Measurements from ENCODE around the gene THBD. TPM values are rescaled to one million over a fixed set of nuclear protein-coding genes. Genes with fewer than 3 reads are reported as not detected.

THBD gene
- total RNA-seq, 1 donor from 2014 or later = 77.6 TPM

GRCh38 chr20:23010096-23010495 lies 39.4 kb downstream of the THBD start:
- no peak for DNase-seq
- no peak for ATAC-seq
- no peak for TF ChIP-seq CTCF (IDR thresholded peaks at IDR 0.05)
- H3K27ac ChIP-seq = no peak overlapping the region
- H3K4me1 ChIP-seq = no peaks in the 10 kb centered on the region
- no peaks in the 10 kb centered on the region for H3K9me3 ChIP-seq
- H3K27me3 ChIP-seq (ENCODE audit: low read depth) = no peaks in the 10 kb centered on the region
- intact Hi-C loops (cut with DNase I) = no loop called here
- H3K4me3 ChIP-seq = no peak overlapping the region
- no peaks in the 10 kb centered on the region for H3K36me3 ChIP-seq

- ATAC-seq (peak; percentile 31 to 45), DNase-seq (no peak)
- H3K27ac ChIP-seq = no peak overlapping the region
- no peaks in the 10 kb centered on the region for H3K27me3 ChIP-seq (ENCODE audit: low read depth)
- no peak overlapping the region for H3K4me3 ChIP-seq
- intact Hi-C loops (cut with DNase I) = no loop called here
- no peaks in the 10 kb centered on the region for H3K9me3 ChIP-seq
- H3K36me3 ChIP-seq = no peaks in the 10 kb centered on the region
- TF ChIP-seq CTCF (IDR thresholded peaks at IDR 0.05) = no peak
- no peaks in the 10 kb centered on the region for H3K4me1 ChIP-seq
Measured at GRCh38 chr20:23009636-23010035, 39.8 kb downstream of the THBD start.

- H3K4me1 ChIP-seq = no peaks in the 10 kb centered on the region
- intact Hi-C loops (cut with DNase I) = no loop called here
- H3K36me3 ChIP-seq = no peaks in the 10 kb centered on the region
- no peak overlapping the region for H3K4me3 ChIP-seq
- no peaks in the 10 kb centered on the region for H3K9me3 ChIP-seq
- no peak for ATAC-seq
- H3K27me3 ChIP-seq (ENCODE audit: low read depth) = no peaks in the 10 kb centered on the region
- TF ChIP-seq CTCF (IDR thresholded peaks at IDR 0.05) = no peak
- H3K27ac ChIP-seq = no peak overlapping the region
- no peak for DNase-seq
Measured at GRCh38 chr20:23008667-23009066, 40.8 kb downstream of the THBD start.

GRCh38 chr20:23007886-23008655 lies 41.4 kb downstream of the THBD start:
- H3K27ac ChIP-seq = no peak overlapping the region
- H3K4me3 ChIP-seq = no peak overlapping the region
- intact Hi-C loops (cut with DNase I) = no loop called here
- H3K4me1 ChIP-seq = no peaks in the 10 kb centered on the region
- H3K27me3 ChIP-seq (ENCODE audit: low read depth) = no peaks in the 10 kb centered on the region
- TF ChIP-seq CTCF (IDR thresholded peaks at IDR 0.05) = no peak
- ATAC-seq (no peak), DNase-seq (no peak)
- H3K9me3 ChIP-seq = no peaks in the 10 kb centered on the region
- H3K36me3 ChIP-seq = no peaks in the 10 kb centered on the region

GRCh38 chr20:23007462-23007861 lies 42.0 kb downstream of the THBD start:
- TF ChIP-seq CTCF (IDR thresholded peaks at IDR 0.05) = no peak

More at GRCh38 chr20:23007462-23007861, 42.0 kb downstream of the THBD start:
- intact Hi-C loops (cut with DNase I) = no loop called here
- no peaks in the 10 kb centered on the region for H3K36me3 ChIP-seq
- H3K4me3 ChIP-seq = no peak overlapping the region
- H3K27ac ChIP-seq = no peak overlapping the region
- H3K27me3 ChIP-seq (ENCODE audit: low read depth) = no peaks in the 10 kb centered on the region
- no peak for ATAC-seq
- no peaks in the 10 kb centered on the region for H3K9me3 ChIP-seq
- DNase-seq = no peak
- H3K4me1 ChIP-seq = no peaks in the 10 kb centered on the region

Data from lower lobe of right lung (tissue), 2 donors.